Embryonic facial prominence (tissue), 1 donor: ENCODE measurements around the gene PEBP1.

ENCODE experiments used
- DNase-seq: peaks from one replicate; pipeline ENCODE4 v3.0.0-alpha.2; 2016; ENCODE audit errors: extremely low spot score

PEBP1 gene

GRCh38 chr12:118136559-118137003, 657 bp downstream of the PEBP1 start:
- no peak for DNase-seq

- DNase-seq: no peak
These were observed 1.3 kb downstream of the PEBP1 start for GRCh38 chr12:118137148-118137678.

GRCh38 chr12:118140825-118141224, 4.9 kb downstream of the PEBP1 start:
- no peak for DNase-seq

DNA sequence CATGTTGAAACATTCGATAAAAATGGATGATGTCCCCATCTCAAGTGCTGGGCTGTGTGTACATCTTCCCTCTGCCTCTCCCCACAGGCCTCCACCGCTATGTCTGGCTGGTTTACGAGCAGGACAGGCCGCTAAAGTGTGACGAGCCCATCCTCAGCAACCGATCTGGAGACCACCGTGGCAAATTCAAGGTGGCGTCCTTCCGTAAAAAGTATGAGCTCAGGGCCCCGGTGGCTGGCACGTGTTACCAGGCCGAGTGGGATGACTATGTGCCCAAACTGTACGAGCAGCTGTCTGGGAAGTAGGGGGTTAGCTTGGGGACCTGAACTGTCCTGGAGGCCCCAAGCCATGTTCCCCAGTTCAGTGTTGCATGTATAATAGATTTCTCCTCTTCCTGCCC, 8.6 kb downstream of the PEBP1 start:
- DNase-seq: no peak

GRCh38 chr12:118145113-118145797, 9.3 kb downstream of the PEBP1 start:
- DNase-seq: no peak

DNA sequence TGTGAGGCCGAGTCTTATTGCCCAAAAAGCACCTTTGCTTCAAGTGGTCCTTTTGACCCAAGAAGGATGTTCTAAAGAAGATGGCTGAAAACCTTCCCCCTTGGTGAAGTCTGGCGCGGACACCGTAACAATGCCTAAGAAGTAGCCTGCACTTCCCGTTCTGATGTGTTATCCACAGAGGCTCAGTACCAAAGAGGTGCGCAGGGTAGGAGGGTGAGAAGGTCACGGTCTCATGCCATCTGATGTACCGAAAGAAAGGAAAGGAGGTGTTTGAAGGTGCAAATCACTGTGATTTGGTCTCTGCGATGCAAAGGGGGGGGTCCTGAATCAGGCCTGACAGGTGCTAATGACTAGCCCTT, 9.9 kb downstream of the PEBP1 start:
- no peak for DNase-seq

- DNase-seq: no peak
These were observed 12.4 kb downstream of the PEBP1 start for GRCh38 chr12:118148287-118148686.

DNA sequence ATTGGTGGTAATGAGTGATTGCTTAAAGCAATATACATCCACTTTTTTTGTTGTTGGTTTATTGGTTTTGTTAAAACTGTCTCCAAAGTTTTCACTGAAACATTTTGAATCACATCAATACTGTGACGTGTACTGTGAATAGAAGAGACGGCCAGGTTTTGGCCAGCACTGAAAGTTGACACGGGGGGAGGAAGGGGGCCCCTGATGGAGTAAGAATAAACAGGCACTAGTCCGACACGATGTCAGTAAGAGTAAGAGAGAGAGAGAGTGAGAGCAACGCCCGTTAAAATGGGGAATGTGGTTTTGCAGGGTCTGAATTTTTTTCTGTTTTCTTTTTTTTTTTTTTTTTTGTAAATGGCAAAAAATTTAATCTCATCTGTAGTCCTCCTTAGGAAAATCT, 14.7 kb downstream of the PEBP1 start:
- DNase-seq: no peak

GRCh38 chr12:118151755-118152154, 15.8 kb downstream of the PEBP1 start:
- DNase-seq: no peak

GRCh38 chr12:118160536-118160935, 24.6 kb downstream of the PEBP1 start:
- DNase-seq: no peak

GRCh38 chr12:118164798-118165486, 29.0 kb downstream of the PEBP1 start:
- no peak for DNase-seq

DNA sequence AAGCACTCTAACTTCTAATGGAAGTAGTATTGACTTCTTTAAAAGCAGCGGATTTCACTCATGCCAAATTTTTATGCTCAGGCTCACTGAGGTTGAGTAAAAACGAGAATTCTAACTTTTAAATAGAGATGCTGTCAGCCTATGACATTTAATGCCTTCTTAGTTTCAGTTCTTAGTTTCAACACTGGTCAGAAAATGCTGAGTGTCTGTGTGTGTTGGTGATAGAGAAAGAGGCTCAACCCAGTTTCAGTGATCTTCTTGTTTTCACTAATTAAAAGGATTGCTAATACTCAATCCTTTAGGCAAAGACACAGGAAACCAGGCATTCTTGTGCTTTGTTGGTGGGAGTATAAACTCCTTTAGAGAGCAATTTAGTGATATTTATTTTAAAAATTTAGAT, 31.0 kb downstream of the PEBP1 start:
- no peak for DNase-seq

GRCh38 chr12:118175823-118176447, 40.0 kb downstream of the PEBP1 start:
- DNase-seq: no peak

DNA sequence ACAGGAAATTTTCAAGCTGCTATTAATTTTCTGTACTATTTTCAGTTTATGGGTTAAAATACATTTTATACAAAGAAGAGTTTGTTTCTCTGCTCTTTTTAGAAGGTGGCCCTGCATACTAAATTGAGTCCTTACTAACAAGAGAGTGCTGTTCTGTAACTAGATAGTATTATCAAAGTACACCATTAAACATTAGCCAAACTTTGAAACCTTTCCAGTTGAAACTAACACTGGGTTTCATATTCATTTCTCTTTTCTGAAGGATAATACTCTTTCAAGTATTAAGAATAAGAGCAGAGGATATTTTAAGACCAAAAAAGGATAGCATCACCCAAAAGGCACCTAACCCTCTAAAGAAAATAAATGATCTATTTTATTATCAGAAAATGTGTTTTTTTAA, 47.2 kb downstream of the PEBP1 start:
- DNase-seq: no peak

DNA sequence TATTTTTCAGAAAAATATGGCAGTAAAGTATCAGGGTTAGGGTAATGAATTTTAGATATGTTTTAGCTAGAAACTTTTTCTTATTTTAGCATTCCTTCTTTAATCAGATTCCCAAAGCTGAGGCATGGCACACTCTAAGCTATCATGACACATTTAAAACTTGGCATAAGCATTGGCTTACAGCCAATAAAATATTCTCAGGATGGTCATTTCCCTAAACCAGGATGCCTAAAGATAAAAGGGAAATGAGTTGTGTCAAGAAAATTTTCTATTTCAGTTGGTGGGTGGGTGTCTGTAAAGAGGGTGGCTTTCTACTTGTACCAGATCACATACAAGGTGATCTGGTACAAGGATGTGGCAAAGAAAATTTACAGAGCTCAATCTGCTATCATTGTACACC, 47.8 kb downstream of the PEBP1 start:
- no peak for DNase-seq

GRCh38 chr12:118185602-118186397, 49.9 kb downstream of the PEBP1 start:
- no peak for DNase-seq

DNA sequence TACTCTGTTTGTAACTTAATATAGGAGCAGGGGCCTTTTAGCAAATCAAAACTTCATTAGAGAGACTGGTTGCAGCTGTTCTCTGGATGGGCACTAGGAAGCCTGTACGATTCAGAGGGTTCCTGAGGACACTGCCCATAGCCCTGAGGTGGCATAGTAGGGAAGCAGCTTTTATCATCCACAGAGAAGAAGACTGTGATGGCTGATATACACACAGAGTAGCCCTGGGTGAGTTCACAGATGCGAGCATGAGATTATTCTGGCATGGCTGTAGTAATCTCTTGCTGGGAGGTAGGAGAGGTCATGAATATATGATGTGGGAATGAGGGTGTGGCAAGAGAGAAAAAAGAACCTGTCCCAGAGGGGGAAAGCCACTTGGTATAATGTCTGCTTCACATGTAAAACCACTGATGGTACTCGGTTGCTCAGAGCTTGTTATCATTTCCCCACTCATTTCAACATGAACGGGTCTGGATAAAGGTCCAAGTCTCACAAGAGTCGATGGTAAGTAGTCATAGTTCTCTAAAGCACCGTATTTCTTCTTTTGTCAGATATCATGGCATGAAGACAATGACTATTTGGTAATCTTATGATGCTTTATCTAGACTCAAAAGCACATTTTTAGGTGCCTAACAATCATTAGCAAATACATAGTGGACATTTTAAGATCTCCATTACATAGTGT, 52.0 kb downstream of the PEBP1 start:
- DNase-seq: no peak

DNA sequence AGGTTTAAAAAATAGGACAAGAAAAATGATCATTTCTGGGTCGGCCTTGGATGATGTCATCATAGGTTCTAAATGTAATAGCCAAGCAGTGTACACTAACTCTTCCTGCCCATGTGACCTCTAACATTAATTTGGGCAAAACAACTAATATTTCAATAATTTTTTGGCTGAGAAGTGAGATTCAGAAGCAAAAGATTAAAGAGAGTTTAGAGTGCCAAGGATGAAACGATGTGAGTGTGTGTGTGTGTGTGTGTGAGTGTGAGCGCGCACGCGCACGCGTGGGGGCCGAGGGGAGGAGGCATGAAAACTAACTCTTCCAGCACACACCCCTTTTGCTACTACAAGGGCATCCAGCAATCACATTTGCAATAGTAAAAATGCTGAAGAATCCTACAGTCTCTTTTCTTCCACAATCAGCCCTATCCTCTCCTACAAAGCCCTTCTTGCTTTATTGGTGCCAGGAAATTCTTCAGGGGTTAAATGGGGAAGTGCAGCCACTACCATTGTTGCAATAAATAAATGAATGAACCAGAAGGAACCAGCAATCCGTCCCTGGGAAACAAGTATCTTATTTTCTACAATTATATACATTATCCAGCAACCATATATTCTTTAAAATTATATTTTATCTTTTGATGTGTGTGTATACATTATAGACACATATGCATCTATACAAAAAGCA, 52.9 kb downstream of the PEBP1 start:
- DNase-seq: no peak

DNA sequence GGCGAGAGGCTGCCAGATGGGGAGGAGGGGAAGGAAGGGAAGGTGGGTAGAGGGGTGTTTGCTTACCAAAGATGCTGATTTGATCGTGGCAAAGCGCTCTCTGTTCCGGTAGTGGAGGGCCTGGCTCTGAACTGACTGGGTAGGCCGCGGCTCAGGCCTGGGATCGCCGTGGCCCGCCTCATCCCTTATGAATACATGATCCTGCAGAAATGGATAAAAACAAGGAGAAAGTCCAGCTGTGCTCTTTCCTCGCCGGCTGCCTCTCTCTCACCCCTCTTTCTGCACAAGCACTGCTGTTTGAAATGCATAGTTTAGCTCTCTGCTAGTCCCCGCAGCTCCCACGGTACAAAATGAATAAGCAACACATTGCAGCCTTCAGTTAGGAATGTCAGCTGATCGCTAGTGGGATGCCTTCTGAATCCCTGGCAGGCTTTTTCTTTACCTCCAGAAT, 53.8 kb downstream of the PEBP1 start:
- DNase-seq: peak; percentile 26

GRCh38 chr12:118190266-118190665, 54.3 kb downstream of the PEBP1 start:
- no peak for DNase-seq

- no peak for DNase-seq
These were observed 57.6 kb downstream of the PEBP1 start for GRCh38 chr12:118193477-118193876.
